ENCODE measurements around the gene SF3B3. TPM values are rescaled to one million over a fixed set of nuclear protein-coding genes. Genes with fewer than 3 reads are reported as not detected.

SF3B3 gene
- total RNA-seq, 1 donor, result 142 TPM

DNA sequence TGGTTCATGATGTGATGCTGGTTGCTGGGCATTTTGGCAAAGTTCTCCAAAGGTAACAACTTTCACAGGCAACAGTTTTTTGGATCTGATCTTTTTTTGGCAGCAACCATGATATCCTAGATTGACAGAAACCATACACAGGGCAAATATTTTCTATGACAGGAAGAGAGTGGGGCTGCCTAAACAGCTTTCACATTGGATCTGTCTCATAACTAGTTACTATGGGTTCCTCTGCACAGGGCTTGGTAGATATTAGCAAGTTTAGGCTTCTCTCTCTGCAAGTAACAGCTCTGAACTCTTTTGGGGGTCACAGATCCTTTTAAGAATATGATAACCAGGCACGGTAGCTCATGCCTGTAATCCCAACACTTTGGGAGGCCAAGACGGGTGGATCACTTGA, 28.8 kb upstream of the SF3B3 start:
- no peaks in the 10 kb centered on the region for H3K9me3 ChIP-seq (ENCODE audit: low read depth, low read length)
- H3K4me1 ChIP-seq (ENCODE audit: insufficient read depth, low read length), result no peaks in the 10 kb centered on the region
- no peak overlapping the region for H3K4me3 ChIP-seq (ENCODE audit: insufficient read depth, low read length)
- no peak overlapping the region for H2AFZ ChIP-seq (ENCODE audit: low read length)
- TF ChIP-seq, protein P1, sequence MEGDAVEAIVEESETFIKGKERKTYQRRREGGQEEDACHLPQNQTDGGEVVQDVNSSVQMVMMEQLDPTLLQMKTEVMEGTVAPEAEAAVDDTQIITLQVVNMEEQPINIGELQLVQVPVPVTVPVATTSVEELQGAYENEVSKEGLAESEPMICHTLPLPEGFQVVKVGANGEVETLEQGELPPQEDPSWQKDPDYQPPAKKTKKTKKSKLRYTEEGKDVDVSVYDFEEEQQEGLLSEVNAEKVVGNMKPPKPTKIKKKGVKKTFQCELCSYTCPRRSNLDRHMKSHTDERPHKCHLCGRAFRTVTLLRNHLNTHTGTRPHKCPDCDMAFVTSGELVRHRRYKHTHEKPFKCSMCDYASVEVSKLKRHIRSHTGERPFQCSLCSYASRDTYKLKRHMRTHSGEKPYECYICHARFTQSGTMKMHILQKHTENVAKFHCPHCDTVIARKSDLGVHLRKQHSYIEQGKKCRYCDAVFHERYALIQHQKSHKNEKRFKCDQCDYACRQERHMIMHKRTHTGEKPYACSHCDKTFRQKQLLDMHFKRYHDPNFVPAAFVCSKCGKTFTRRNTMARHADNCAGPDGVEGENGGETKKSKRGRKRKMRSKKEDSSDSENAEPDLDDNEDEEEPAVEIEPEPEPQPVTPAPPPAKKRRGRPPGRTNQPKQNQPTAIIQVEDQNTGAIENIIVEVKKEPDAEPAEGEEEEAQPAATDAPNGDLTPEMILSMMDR (IDR thresholded peaks at IDR 0.05; ENCODE audit: extremely low read depth, low read depth, low read length), result no peak
- H4K20me1 ChIP-seq (ENCODE audit: insufficient read depth, low read length), result peaks cover 2% of the 10 kb centered on the region
- no peaks in the 10 kb centered on the region for H3K27me3 ChIP-seq (ENCODE audit: insufficient read depth, low read length)
- H3K27ac ChIP-seq (ENCODE audit: low read depth, low read length), result no peak overlapping the region
- no peak for DNase-seq (ENCODE audit: insufficient read length, low spot score, missing footprints)
- H3K36me3 ChIP-seq (ENCODE audit: insufficient read depth, low read length), result peaks cover 58% of the 10 kb centered on the region
- no peaks in the 10 kb centered on the region for H3K79me2 ChIP-seq (ENCODE audit: insufficient read depth, low read length)
- H3K4me2 ChIP-seq (ENCODE audit: insufficient read depth, low read length), result no peak overlapping the region

DNA sequence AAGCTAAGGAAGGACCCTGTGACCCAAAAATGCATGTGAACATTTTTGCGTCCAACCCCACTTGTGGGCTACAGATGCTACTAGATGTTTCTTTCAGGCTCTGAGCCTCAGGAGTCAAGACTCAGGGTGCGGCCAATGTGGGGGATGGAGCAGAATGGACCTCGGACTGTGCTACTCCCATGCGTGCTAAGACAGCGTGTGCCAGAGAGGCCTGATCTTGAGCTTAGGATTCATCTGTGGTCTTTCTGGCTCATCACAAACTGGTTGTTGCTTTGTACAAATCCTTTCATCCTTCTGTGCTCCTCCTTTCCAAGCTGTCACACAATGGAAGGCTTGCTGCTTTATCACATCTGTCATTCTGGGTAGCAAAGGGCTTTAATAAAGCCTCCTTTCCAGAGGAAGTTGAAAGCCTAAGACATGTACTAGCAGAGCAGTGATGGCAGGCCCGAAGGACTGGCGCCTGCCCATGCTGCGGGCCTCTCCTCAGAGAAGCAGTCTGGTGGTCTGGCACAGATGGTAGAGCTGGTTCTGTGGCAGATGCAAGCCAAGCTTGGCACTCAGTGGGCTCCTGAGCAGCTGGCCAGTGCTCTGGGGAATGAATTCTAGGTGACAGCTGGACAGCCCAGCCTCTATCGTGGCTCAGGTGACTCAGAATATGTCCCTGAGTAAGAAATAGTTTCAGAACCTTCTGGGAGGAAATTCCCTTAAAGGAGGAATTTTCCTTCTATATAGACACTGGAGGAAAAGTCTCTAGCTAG, 28.0 kb upstream of the SF3B3 start:
- Histone ChIP-seq H4K20me1 (ENCODE audit: insufficient read depth, low read length) (peaks cover 2% of the 10 kb centered on the region), H3K4me1 (ENCODE audit: insufficient read depth, low read length) (no peaks in the 10 kb centered on the region), H3K27me3 (ENCODE audit: insufficient read depth, low read length) (no peaks in the 10 kb centered on the region), H3K36me3 (ENCODE audit: insufficient read depth, low read length) (peaks cover 60% of the 10 kb centered on the region), H2AFZ (ENCODE audit: low read length) (no peak overlapping the region), H3K4me2 (ENCODE audit: insufficient read depth, low read length) (no peak overlapping the region), H3K4me3 (ENCODE audit: insufficient read depth, low read length) (no peak overlapping the region), H3K9me3 (ENCODE audit: low read depth, low read length) (no peaks in the 10 kb centered on the region), H3K27ac (ENCODE audit: low read depth, low read length) (no peak overlapping the region), H3K79me2 (ENCODE audit: insufficient read depth, low read length) (no peaks in the 10 kb centered on the region)
- TF ChIP-seq, protein P1 (IDR thresholded peaks at IDR 0.05; ENCODE audit: extremely low read depth, low read depth, low read length), result no peak
- no peak for DNase-seq (ENCODE audit: insufficient read length, low spot score, missing footprints)

DNA sequence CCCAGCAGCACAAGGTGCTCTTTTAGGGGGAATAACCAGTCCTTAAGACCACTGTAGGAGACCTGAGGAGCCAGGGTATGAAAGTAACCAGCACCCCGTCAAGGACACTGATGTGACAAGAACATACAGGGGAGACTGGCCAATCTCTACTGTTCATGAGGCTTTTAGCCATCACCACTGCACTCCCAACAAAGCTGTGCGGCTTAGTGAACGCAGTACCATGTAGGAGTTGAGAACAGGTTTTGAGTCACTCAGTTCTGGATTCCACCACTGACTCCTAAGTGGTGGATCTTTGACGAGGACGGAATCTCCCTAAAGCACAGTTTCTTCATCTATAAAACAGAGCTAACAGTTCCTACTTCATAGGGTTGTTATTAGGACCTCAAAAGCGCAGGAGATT, 27.1 kb upstream of the SF3B3 start:
- no peak for DNase-seq (ENCODE audit: insufficient read length, low spot score, missing footprints)
- Histone ChIP-seq H3K79me2 (ENCODE audit: insufficient read depth, low read length) (no peaks in the 10 kb centered on the region), H4K20me1 (ENCODE audit: insufficient read depth, low read length) (peaks cover 2% of the 10 kb centered on the region), H3K4me2 (ENCODE audit: insufficient read depth, low read length) (no peak overlapping the region), H3K4me1 (ENCODE audit: insufficient read depth, low read length) (no peaks in the 10 kb centered on the region), H2AFZ (ENCODE audit: low read length) (no peak overlapping the region), H3K9me3 (ENCODE audit: low read depth, low read length) (no peaks in the 10 kb centered on the region), H3K36me3 (ENCODE audit: insufficient read depth, low read length) (peaks cover 67% of the 10 kb centered on the region), H3K4me3 (ENCODE audit: insufficient read depth, low read length) (no peak overlapping the region), H3K27ac (ENCODE audit: low read depth, low read length) (no peak overlapping the region), H3K27me3 (ENCODE audit: insufficient read depth, low read length) (no peaks in the 10 kb centered on the region)
- TF ChIP-seq, protein P1 (IDR thresholded peaks at IDR 0.05; ENCODE audit: extremely low read depth, low read depth, low read length), result no peak

DNA sequence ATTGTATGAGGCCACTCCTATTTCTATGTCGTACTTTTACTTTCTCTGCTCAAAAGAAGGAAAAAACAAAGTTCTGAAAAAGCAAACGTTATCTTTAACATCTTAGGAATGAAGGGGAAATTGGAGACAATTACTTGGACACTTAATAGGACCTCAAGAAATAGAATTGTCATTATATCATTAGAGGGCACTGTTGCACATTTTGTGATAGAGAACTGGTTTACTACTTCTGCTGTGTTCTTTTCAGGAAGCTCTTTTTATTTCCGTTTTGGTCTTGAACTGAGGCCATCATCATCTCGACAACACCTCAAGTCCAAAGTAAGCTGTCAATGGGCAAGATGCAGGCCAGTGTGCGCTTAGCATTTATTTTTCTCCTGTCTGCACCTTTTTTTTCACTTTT, 14.9 kb upstream of the SF3B3 start:
- no peaks in the 10 kb centered on the region for H3K9me3 ChIP-seq (ENCODE audit: low read depth, low read length)
- peaks cover 3% of the 10 kb centered on the region for H4K20me1 ChIP-seq (ENCODE audit: insufficient read depth, low read length)
- TF ChIP-seq, protein P1 (IDR thresholded peaks at IDR 0.05; ENCODE audit: extremely low read depth, low read depth, low read length), result no peak
- peaks cover 70% of the 10 kb centered on the region for H3K36me3 ChIP-seq (ENCODE audit: insufficient read depth, low read length)
- no peaks in the 10 kb centered on the region for H3K79me2 ChIP-seq (ENCODE audit: insufficient read depth, low read length)
- no peak overlapping the region for H3K4me3 ChIP-seq (ENCODE audit: insufficient read depth, low read length)
- no peaks in the 10 kb centered on the region for H3K27me3 ChIP-seq (ENCODE audit: insufficient read depth, low read length)
- no peak overlapping the region for H2AFZ ChIP-seq (ENCODE audit: low read length)
- no peak overlapping the region for H3K27ac ChIP-seq (ENCODE audit: low read depth, low read length)
- H3K4me2 ChIP-seq (ENCODE audit: insufficient read depth, low read length), result no peak overlapping the region
- peak; percentile 46 for DNase-seq (ENCODE audit: insufficient read length, low spot score, missing footprints)
- H3K4me1 ChIP-seq (ENCODE audit: insufficient read depth, low read length), result peaks cover 10% of the 10 kb centered on the region
